GM12872 (cell line): Measurements from ENCODE around the gene PPP4R4.

Experiments used
- CTCF ChIP-seq: IDR thresholded peaks from 3 replicates; pipeline ENCODE4 v1.5.1; 2011; ENCODE audit warnings: low read depth, mild to moderate bottlenecking, low read length, moderate library complexity; ENCODE audit not compliant: insufficient read depth

The PPP4R4 gene

GRCh38 chr14:94180655-94181271 is 6.6 kb downstream of the PPP4R4 start:
- TF ChIP-seq CTCF: peak; percentile 57

GRCh38 chr14:94181835-94182234 is 7.7 kb downstream of the PPP4R4 start:
- TF ChIP-seq CTCF: no peak

GRCh38 chr14:94192536-94192935 is 18.4 kb downstream of the PPP4R4 start:
- no peak for TF ChIP-seq CTCF

GRCh38 chr14:94193776-94194175 is 19.7 kb downstream of the PPP4R4 start:
- TF ChIP-seq CTCF: no peak

GRCh38 chr14:94196057-94196456 is 21.9 kb downstream of the PPP4R4 start:
- no peak for TF ChIP-seq CTCF

DNA sequence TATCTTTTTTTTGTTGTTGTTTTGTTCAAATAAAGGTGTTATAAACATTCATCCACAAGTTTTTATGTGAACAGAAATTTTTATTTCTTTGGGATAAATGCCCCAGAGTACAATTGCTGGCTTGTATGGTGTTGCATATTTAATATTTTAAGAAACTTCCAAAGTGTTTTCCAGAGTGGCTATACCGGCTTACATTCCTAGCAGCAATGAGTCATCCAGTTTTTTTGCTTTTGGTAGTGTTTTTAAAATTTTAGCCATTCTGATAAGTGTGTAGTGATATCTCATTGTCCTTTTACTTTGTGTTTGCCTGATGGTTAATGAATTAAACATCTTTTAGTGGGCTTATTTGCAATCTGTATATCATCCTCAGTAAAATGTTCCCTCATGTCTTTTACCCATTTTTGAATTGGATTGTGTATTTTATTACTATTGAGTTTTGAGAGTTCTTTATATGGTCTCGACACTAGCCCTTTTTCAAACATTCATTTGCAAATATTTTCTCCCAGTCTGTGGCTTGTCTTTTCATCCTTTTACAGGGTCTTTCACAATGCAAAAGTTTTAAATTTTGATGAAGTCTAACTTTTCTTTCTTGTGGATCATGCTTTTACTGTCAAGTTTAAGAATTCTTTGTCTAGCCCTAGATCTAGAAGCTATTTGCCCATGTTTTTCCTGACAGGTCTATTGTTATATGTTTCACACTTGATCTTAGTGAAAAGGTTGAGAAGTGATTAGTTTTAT is 29.5 kb downstream of the PPP4R4 start:
- no peak for TF ChIP-seq CTCF

DNA sequence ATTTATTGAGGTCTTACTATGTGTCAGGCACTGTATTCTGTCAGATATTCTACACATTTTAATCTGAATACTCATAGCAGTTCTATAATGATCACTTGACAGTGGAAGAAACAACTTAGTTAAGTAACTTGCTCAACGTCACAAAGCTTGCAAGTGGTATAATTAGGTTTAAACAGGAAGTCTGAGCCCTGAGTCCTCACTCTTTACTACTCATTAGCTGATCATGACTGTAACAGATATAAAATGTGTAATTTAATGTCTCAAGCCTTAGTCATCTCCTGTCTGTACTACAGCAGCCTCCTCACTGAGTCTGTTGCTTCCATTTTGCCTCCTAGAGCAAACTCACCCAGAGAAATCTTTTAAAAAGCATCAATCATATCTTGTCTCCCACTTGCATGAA is 38.9 kb downstream of the PPP4R4 start:
- no peak for TF ChIP-seq CTCF
